IMR-90 (cell line): ENCODE results near the gene KLC1. TPM values are rescaled to one million over a fixed set of nuclear protein-coding genes. Genes with fewer than 3 reads are reported as not detected.

Source experiments
- ATAC-seq: fragments of 200-7000 bp; cut with Tn5 transposase; 2 replicates; pipeline ENCODE4 v1.9.1; 2020; ENCODE audit warnings: low read depth, mild to moderate bottlenecking, moderate library complexity
- BruUV-seq: library from RNA; stranded (reverse); fragments of 400-500 nt; replicated peaks from 2 replicates; lab custom pipeline; 2021; lab: Mats Ljungman, UMichigan
- CTCF ChIA-PET: fragments of 300-600 bp; formaldehyde crosslinking; extraction: SDS; loops from one replicate; lab custom pipeline; 2021; ENCODE audit warnings: antibody characterized with exemption; lab: Yijun Ruan, JAX
- POLR2A ChIA-PET: fragments of 300-600 bp; sonication (Branson Sonifier 250); formaldehyde crosslinking; loops from one replicate; lab custom pipeline; 2022; ENCODE audit warnings: antibody characterized with exemption; ENCODE audit not compliant: unreplicated experiment; lab: Charles Lee
- DNase-seq: peaks from one replicate; pipeline ENCODE4 v3.0.0; 2013
- H2AFZ ChIP-seq: replicated peaks from 2 replicates; pipeline ENCODE3; 2013; ENCODE audit warnings: low read length, mild to moderate bottlenecking; ENCODE audit not compliant: poor library complexity
- H2AK5ac ChIP-seq: 2 replicates; pipeline ENCODE4 v1.6.1; 2013; ENCODE audit warnings: low read depth, low read length, inconsistent platforms
- H2AK9ac ChIP-seq: replicated peaks from 2 replicates; pipeline ENCODE3; 2013; ENCODE audit warnings: mild to moderate bottlenecking, low read depth, low read length, moderate library complexity; ENCODE audit not compliant: poor library complexity
- H2BK120ac ChIP-seq: 2 replicates; pipeline ENCODE4 v1.6.1; 2013; ENCODE audit warnings: low read depth, low read length, inconsistent platforms
- H2BK15ac ChIP-seq: 3 replicates; pipeline ENCODE4 v1.6.1; 2013; ENCODE audit warnings: low read depth, low read length, inconsistent platforms
- H2BK20ac ChIP-seq: 2 replicates; pipeline ENCODE4 v1.6.1; 2013; ENCODE audit warnings: low read depth, mild to moderate bottlenecking, inconsistent platforms, low read length, moderate library complexity
- H2BK5ac ChIP-seq: 2 replicates; pipeline ENCODE4 v1.6.1; 2013; ENCODE audit warnings: mild to moderate bottlenecking, low read depth, low read length, inconsistent platforms; ENCODE audit not compliant: poor library complexity, severe bottlenecking
- H3K14ac ChIP-seq: replicated peaks from 2 replicates; pipeline ENCODE4 v1.6.1; 2013; ENCODE audit warnings: low read depth, low read length, inconsistent platforms
- H3K18ac ChIP-seq: 2 replicates; pipeline ENCODE4 v1.6.1; 2013; ENCODE audit warnings: low read depth, low read length, control low read depth
- H3K23ac ChIP-seq: 2 replicates; pipeline ENCODE4 v1.6.1; 2013; ENCODE audit warnings: low read depth, low read length, inconsistent platforms
- H3K27ac ChIP-seq: 2 replicates; pipeline ENCODE4 v1.5.1; 2013; ENCODE audit warnings: mild to moderate bottlenecking, control low read depth, low read length; ENCODE audit not compliant: insufficient read depth
- H3K27me3 ChIP-seq: 2 replicates; pipeline ENCODE4 v1.6.1; 2013; ENCODE audit warnings: low read length; ENCODE audit not compliant: control insufficient read depth, insufficient read depth
- H3K36me3 ChIP-seq: 2 replicates; pipeline ENCODE4 v1.6.1; 2013; ENCODE audit warnings: low read length, mixed read lengths; ENCODE audit not compliant: control insufficient read depth, insufficient read depth
- H3K4ac ChIP-seq: 2 replicates; pipeline ENCODE4 v1.6.1; 2013; ENCODE audit warnings: low read depth, low read length, inconsistent platforms
- H3K4me1 ChIP-seq: 2 replicates; pipeline ENCODE4 v1.6.1; 2013; ENCODE audit warnings: low read length, mixed read lengths; ENCODE audit not compliant: control insufficient read depth, insufficient read depth
- H3K4me2 ChIP-seq: 2 replicates; pipeline ENCODE4 v1.6.1; 2013; ENCODE audit warnings: low read depth, mild to moderate bottlenecking, control low read depth, low read length, moderate library complexity
- H3K4me3 ChIP-seq: 2 replicates; pipeline ENCODE4 v1.5.1; 2013; ENCODE audit warnings: low read depth, mild to moderate bottlenecking, control low read depth, low read length, moderate library complexity; ENCODE audit not compliant: insufficient read depth
- H3K56ac ChIP-seq: 2 replicates; pipeline ENCODE4 v1.6.1; 2013; ENCODE audit warnings: low read length, inconsistent platforms; ENCODE audit not compliant: insufficient read depth; ENCODE audit errors: extremely low read depth
- H3K79me1 ChIP-seq, 2 experiments: 2 replicates each; pipeline ENCODE4 v1.6.1; 2013; ENCODE audit warnings: low read length in 2 of 2, inconsistent platforms in 1 of 2, low read depth in 1 of 2
- H3K9ac ChIP-seq: 2 replicates; pipeline ENCODE4 v1.6.1; 2013; ENCODE audit warnings: low read depth, low read length, control low read depth
- H3K9me1 ChIP-seq: 2 replicates; pipeline ENCODE4 v1.6.1; 2013; ENCODE audit warnings: low read length, inconsistent platforms; ENCODE audit not compliant: insufficient read depth
- H3K9me3 ChIP-seq: 2 replicates; pipeline ENCODE4 v1.6.1; 2013; ENCODE audit warnings: low read length; ENCODE audit not compliant: control insufficient read depth, insufficient read depth
- H4K20me1 ChIP-seq: 2 replicates; pipeline ENCODE4 v1.6.1; 2013; ENCODE audit warnings: low read length, inconsistent platforms; ENCODE audit not compliant: insufficient read depth
- H4K5ac ChIP-seq: 2 replicates; pipeline ENCODE4 v1.6.1; 2013; ENCODE audit warnings: mild to moderate bottlenecking, low read depth, low read length, control low read depth
- H4K8ac ChIP-seq, 2 experiments: 2 replicates each; pipeline ENCODE4 v1.6.1; 2013; ENCODE audit warnings: low read depth in 2 of 2, low read length in 2 of 2, control low read depth in 1 of 2, inconsistent platforms in 1 of 2
- H4K91ac ChIP-seq: 2 replicates; pipeline ENCODE4 v1.6.1; 2013; ENCODE audit warnings: low read depth, low read length, inconsistent platforms; ENCODE audit not compliant: insufficient read depth
- POLR2A ChIP-seq: IDR thresholded peaks from 2 replicates; pipeline ENCODE4 v1.6.1; 2012; ENCODE audit warnings: mild to moderate bottlenecking, low read depth, low read length
- RCOR1 ChIP-seq: IDR thresholded peaks from 2 replicates; pipeline ENCODE4 v1.6.1; 2012; ENCODE audit warnings: mild to moderate bottlenecking, low read length, improper control_type of control experiment; ENCODE audit not compliant: insufficient replicate concordance
- WGBS, 2 experiments: methylation state at CpG; one replicate each; pipeline versions ENCODE4 v1.1.5 to v1.1.7; 2013; ENCODE audit warnings: missing lambda C conversion rate in 2 of 2; ENCODE audit not compliant: insufficient read length in 1 of 2; ENCODE audit errors: extremely low coverage in 2 of 2; 5-methylcytosine and 5-hydroxymethylcytosine counted together
- dilution Hi-C: fragments of 300-500 bp; cut with HindIII; formaldehyde crosslinking; loops from one replicate; pipeline ENCODE4 v1.14.3; 2018; ENCODE audit warnings: low sequenced_read_pairs; ENCODE audit not compliant: unreplicated experiment
- in situ Hi-C: fragments of 300-500 bp; cut with MboI; formaldehyde crosslinking; loops from 3 replicates; pipeline ENCODE4 v1.14.3; 2019; ENCODE audit warnings: low sequenced_read_pairs, inconsistent platforms, mixed read lengths
- intact Hi-C: fragments of 100-400 bp; cut with micrococcal nuclease; formaldehyde crosslinking; loops from 2 replicates; pipeline ENCODE4 v1.10.0; 2022
- polyA plus RNA-seq, 3 experiments: library from polyadenylated mRNA; depleted of rRNA; stranded (reverse); fragments of >200 nt; gene quantifications; 2 replicates each; pipeline ENCODE4 v1.2.3, GENCODE V29; 2012; ENCODE audit warnings: low replicate concordance in 1 of 3
- total RNA-seq: library from RNA; depleted of rRNA; stranded (reverse); fragments of >200 nt; gene quantifications from 2 replicates; pipeline ENCODE4 v1.2.3, GENCODE V29; 2012
- TF ChIP-seq, protein P1 (sequence below): fragments of 150-350 bp; IDR thresholded peaks from 2 replicates; pipeline ENCODE4 v1.6.1; 2017; ENCODE audit warnings: mild to moderate bottlenecking, antibody characterized with exemption, low read length, low read depth

The KLC1 gene
- total and polyA plus RNA-seq, 2 of the 4 experiments (the other 2 are of a cell fraction): 101 to 157 TPM

DNA sequence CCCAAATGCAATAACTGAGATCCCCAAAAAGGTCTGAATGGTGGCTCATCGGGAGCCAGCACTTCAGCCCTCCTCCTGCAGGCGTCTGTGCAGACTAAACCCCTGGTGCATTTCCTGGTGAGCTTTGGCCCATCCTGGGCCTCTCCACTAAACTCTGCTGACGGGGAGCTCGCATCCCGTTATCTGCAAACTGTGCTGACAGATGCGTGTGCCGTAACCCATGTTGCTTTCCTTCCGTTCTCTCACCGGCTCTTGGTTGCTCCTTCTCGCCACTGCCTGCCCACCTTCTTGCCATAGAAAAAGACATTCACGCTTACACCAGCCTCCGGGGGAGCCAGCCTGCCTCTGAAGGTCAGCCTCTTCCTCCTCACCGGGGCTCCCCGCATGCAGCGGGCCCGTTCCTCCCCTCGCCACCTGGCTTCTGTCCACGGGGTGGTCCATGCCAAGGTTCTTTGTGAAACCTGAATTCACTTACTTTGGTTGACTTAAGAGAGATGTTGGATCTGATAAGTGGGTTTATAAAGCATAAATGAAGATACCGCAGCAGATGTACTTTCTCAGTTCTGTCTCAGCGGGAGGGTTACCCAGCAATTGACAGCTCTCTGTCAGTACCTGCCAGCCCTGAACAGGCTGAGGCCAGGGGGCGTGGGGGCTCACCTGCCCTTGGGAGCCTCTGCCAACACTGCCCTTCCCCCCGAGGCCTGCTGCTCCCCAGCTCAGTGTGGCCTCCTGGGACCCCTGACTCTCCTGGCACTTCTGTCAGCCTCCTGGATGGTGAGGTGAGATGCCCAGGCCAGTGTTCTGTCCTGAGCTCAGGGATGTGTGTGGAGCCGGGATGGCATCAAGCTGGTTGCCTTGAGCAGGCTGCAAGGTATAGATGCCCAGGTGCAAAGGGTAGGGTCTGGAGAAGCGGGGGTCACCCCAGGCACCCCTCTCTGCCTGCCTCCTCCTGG lies 100.8 kb downstream of the KLC1 start:
- TF ChIP-seq POLR2A (no peak), RCOR1 (no peak)
- TF ChIP-seq, protein P1, sequence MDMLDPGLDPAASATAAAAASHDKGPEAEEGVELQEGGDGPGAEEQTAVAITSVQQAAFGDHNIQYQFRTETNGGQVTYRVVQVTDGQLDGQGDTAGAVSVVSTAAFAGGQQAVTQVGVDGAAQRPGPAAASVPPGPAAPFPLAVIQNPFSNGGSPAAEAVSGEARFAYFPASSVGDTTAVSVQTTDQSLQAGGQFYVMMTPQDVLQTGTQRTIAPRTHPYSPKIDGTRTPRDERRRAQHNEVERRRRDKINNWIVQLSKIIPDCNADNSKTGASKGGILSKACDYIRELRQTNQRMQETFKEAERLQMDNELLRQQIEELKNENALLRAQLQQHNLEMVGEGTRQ: no peak
- Histone ChIP-seq H3K23ac (no peak overlapping the region), H3K4ac (no peak overlapping the region), H2AFZ (no peak overlapping the region), H3K18ac (no peak overlapping the region), H3K27me3 (no peaks in the 10 kb centered on the region), H3K79me1 (peaks cover 8 to 13% of the 10 kb centered on the region in 2 experiments), H2BK120ac (no peak overlapping the region), H3K4me2 (no peak overlapping the region), H3K4me1 (no peaks in the 10 kb centered on the region), H3K4me3 (no peak overlapping the region), H3K9me1 (no peaks in the 10 kb centered on the region), H2AK5ac (no peak overlapping the region), H3K9ac (no peak overlapping the region), H2BK15ac (no peak overlapping the region), H4K91ac (no peak overlapping the region), H4K5ac (no peak overlapping the region), H4K20me1 (peaks cover 24% of the 10 kb centered on the region), H3K14ac (no peak overlapping the region), H3K36me3 (peaks cover 53% of the 10 kb centered on the region), H2BK5ac (no peak overlapping the region), H3K56ac (no peak overlapping the region), H2BK20ac (no peak overlapping the region), H2AK9ac (no peak overlapping the region), H3K27ac (no peak overlapping the region), H4K8ac (no peak overlapping the region), H3K9me3 (no peaks in the 10 kb centered on the region)
- POLR2A ChIA-PET: no interaction called here
- WGBS, 2 experiments: 91% methylated on average over 7 of the region's 24 CpGs; no CpG with 5 or more reads in 1 of the 2 experiments
- in situ Hi-C loops (no loop called here), intact Hi-C loops (no loop called here), dilution Hi-C loops (no loop called here)
- BruUV-seq: no TSS peak
- CTCF ChIA-PET: no interaction called here
- ATAC-seq: no peak
- DNase-seq: no peak
